GM12872 (cell line): ENCODE results near the gene TDRD9.

Experiments used
- CTCF ChIP-seq: IDR thresholded peaks from 3 replicates; pipeline ENCODE4 v1.5.1; 2011; ENCODE audit warnings: low read depth, mild to moderate bottlenecking, low read length, moderate library complexity; ENCODE audit not compliant: insufficient read depth

Gene TDRD9

GRCh38 chr14:103920981-103921854 is 7.0 kb upstream of the TDRD9 start:
- peak; percentile 98 for TF ChIP-seq CTCF

GRCh38 chr14:103923863-103924262 is 4.4 kb upstream of the TDRD9 start:
- no peak for TF ChIP-seq CTCF

GRCh38 chr14:103925316-103925715 is 2.9 kb upstream of the TDRD9 start:
- no peak for TF ChIP-seq CTCF

- no peak for TF ChIP-seq CTCF
Observed at GRCh38 chr14:103927566-103927965, 690 bp upstream of the TDRD9 start.

- TF ChIP-seq CTCF = no peak
Observed at GRCh38 chr14:103930051-103930604, 1.9 kb downstream of the TDRD9 start.

- no peak for TF ChIP-seq CTCF
Observed at GRCh38 chr14:103931422-103931821, 3.2 kb downstream of the TDRD9 start.

- no peak for TF ChIP-seq CTCF
Observed at GRCh38 chr14:103932791-103933490, 4.7 kb downstream of the TDRD9 start.
